Hepatocyte (in vitro differentiated cells): ENCODE measurements around the gene VMP1.

ENCODE experiments used
- EZH2 ChIP-seq: fragments of 200-600 bp; sonication (generic); IDR thresholded peaks from 2 replicates; pipeline ENCODE4 v1.6.1; 2016; ENCODE audit warnings: antibody characterized with exemption, mild to moderate bottlenecking, borderline replicate concordance
- EZH2phosphoT487 ChIP-seq: fragments of 200-600 bp; sonication (generic); IDR thresholded peaks from one replicate; pipeline ENCODE4 v1.6.1; 2018; ENCODE audit warnings: antibody characterized with exemption, mild to moderate bottlenecking, low read depth, moderate library complexity; ENCODE audit not compliant: unreplicated experiment, severe bottlenecking
- TF ChIP-seq, protein P1 (sequence below): fragments of 200-600 bp; sonication (generic); IDR thresholded peaks from 2 replicates; pipeline ENCODE4 v1.5.1; 2016; ENCODE audit warnings: antibody characterized with exemption, mild to moderate bottlenecking; ENCODE audit not compliant: poor library complexity

DNA sequence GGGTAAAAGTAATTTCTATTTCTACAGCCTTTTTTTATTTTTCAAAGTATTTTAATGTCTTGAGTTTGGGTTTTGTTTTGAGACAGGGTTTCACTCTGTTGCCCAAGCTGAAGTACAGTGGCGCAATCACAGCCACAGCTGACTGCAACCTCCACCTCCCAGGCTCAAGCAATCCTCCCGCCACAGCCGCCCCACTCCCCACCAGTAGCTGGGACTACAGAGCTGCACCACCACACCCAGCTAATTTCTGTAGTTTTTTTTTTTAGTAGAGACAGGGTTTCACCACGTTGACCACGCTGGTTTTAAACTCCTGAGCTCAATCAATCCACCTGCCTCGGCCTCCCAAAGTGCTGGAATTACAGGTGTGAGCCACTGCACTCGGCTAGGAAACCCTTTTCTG lies 141.3 kb downstream of the VMP1 start:
- TF ChIP-seq, protein P1, sequence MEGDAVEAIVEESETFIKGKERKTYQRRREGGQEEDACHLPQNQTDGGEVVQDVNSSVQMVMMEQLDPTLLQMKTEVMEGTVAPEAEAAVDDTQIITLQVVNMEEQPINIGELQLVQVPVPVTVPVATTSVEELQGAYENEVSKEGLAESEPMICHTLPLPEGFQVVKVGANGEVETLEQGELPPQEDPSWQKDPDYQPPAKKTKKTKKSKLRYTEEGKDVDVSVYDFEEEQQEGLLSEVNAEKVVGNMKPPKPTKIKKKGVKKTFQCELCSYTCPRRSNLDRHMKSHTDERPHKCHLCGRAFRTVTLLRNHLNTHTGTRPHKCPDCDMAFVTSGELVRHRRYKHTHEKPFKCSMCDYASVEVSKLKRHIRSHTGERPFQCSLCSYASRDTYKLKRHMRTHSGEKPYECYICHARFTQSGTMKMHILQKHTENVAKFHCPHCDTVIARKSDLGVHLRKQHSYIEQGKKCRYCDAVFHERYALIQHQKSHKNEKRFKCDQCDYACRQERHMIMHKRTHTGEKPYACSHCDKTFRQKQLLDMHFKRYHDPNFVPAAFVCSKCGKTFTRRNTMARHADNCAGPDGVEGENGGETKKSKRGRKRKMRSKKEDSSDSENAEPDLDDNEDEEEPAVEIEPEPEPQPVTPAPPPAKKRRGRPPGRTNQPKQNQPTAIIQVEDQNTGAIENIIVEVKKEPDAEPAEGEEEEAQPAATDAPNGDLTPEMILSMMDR = no peak
- TF ChIP-seq EZH2 (no peak), EZH2phosphoT487 (no peak)
